HEK293 (cell line): ENCODE data around the gene FAM78B.

Source experiments
- PRDM4 ChIP-seq: fragments of 450-650 bp; formaldehyde crosslinking; IDR thresholded peaks from 2 replicates; pipeline ENCODE4 v1.5.1; 2017; ENCODE audit warnings: missing biosample characterization, missing genetic modification characterization
- SALL2 ChIP-seq: fragments of 450-650 bp; formaldehyde crosslinking; IDR thresholded peaks from 2 replicates; pipeline ENCODE4 v1.5.0; 2017; ENCODE audit warnings: missing biosample characterization, mild to moderate bottlenecking, missing genetic modification characterization, borderline replicate concordance
- TCF7L2 ChIP-seq: IDR thresholded peaks from 2 replicates; pipeline ENCODE4 v1.6.1; 2011; ENCODE audit warnings: low read depth, mild to moderate bottlenecking, inconsistent platforms, low read length, moderate library complexity, borderline replicate concordance
- ZNF157 ChIP-seq: fragments of 450-650 bp; formaldehyde crosslinking; IDR thresholded peaks from 2 replicates; pipeline ENCODE4 v1.5.1; 2016; ENCODE audit warnings: missing biosample characterization, missing genetic modification characterization
- ZNF202 ChIP-seq: fragments of 450-650 bp; formaldehyde crosslinking; IDR thresholded peaks from 2 replicates; pipeline ENCODE4 v1.5.1; 2016; ENCODE audit warnings: missing biosample characterization, missing genetic modification characterization, borderline replicate concordance
- ZNF639 ChIP-seq: fragments of 450-650 bp; formaldehyde crosslinking; IDR thresholded peaks from 2 replicates; pipeline ENCODE4 v1.5.1; 2016; ENCODE audit warnings: missing biosample characterization, missing genetic modification characterization
- TF ChIP-seq, protein P1 (sequence below): fragments of 450-650 bp; formaldehyde crosslinking; IDR thresholded peaks from 2 replicates; pipeline ENCODE4 v1.5.1; 2016; ENCODE audit warnings: missing biosample characterization, missing genetic modification characterization

DNA sequence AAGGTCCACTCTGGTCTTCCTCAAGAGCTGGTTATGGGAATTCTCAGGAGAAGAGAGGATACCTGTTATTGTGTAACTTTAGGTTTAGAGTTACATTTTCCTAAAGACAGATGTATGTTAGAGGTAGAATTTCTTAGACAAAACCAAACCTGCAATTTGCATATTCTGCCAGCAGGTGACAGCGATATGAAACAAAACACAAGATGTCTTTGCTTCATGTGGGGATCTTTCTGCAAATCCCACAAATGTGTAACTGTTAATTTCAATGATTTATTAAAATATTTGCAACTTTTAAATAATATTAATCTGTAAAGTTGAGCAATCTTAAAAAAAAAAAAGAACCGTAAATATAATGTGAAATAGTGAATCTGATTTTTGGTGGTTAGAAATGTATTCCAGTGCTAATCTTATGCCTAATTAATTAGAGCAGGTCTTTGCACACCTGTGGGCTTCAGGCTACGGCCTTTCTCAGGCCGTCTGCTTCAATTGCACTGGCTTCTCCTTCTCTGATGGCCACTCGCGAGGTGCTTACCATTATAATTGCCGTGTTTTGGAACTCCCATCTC lies 33.4 kb downstream of the FAM78B start:
- TF ChIP-seq, protein P1, sequence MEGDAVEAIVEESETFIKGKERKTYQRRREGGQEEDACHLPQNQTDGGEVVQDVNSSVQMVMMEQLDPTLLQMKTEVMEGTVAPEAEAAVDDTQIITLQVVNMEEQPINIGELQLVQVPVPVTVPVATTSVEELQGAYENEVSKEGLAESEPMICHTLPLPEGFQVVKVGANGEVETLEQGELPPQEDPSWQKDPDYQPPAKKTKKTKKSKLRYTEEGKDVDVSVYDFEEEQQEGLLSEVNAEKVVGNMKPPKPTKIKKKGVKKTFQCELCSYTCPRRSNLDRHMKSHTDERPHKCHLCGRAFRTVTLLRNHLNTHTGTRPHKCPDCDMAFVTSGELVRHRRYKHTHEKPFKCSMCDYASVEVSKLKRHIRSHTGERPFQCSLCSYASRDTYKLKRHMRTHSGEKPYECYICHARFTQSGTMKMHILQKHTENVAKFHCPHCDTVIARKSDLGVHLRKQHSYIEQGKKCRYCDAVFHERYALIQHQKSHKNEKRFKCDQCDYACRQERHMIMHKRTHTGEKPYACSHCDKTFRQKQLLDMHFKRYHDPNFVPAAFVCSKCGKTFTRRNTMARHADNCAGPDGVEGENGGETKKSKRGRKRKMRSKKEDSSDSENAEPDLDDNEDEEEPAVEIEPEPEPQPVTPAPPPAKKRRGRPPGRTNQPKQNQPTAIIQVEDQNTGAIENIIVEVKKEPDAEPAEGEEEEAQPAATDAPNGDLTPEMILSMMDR (tag by site-specific recombination): no peak
- no peak for TF ChIP-seq SALL2 (tag by site-specific recombination)
- TF ChIP-seq PRDM4 (tag by site-specific recombination): no peak
- no peak for TF ChIP-seq ZNF157 (tag by site-specific recombination)
- no peak for TF ChIP-seq ZNF202 (tag by site-specific recombination)
- no peak for TF ChIP-seq ZNF639 (tag by site-specific recombination)
- TF ChIP-seq TCF7L2: no peak
